Psoas muscle (tissue), 8 donors: Measurements from ENCODE around the gene PCDHGB4. TPM values are rescaled to one million over a fixed set of nuclear protein-coding genes. Genes with fewer than 3 reads are reported as not detected.
A peak's percentile ranks its signal among the peaks of the same experiment; 100 is the strongest.
"Not testable (repeated sequence)": the region's sequence is repeated elsewhere in the genome, so short reads cannot be mapped to it uniquely, and the experiment has no call there.

Source experiments
- ATAC-seq, 4 donors: fragments of 200-7000 bp; cut with Tn5 transposase; one replicate each; pipeline ENCODE4 v1.9.1; 2020; ENCODE audit warnings: moderate library complexity in 3 of 4, mild to moderate bottlenecking in 2 of 4
- DNase-seq, 2 donors: peaks; one replicate each; pipeline ENCODE4 v3.0.0-alpha.2; 2020
- H3K27ac ChIP-seq: fragments of 200-600 bp; one replicate; pipeline ENCODE4 v1.8.0; 2022
- H3K27me3 ChIP-seq, 3 donors: fragments of 200-600 bp in 1 of 3; one replicate each; pipeline versions ENCODE4 v1.6.1 to v1.8.0; 2013 to 2022; ENCODE audit warnings: low read length in 2 of 3, mild to moderate bottlenecking in 2 of 3, moderate library complexity in 1 of 3; ENCODE audit not compliant: insufficient read depth in 3 of 3
- H3K36me3 ChIP-seq, 2 donors: fragments of 200-600 bp in 1 of 2; one replicate each; pipeline versions ENCODE4 v1.6.1 to v1.8.0; 2013 to 2022; ENCODE audit warnings: low read depth in 1 of 2, mild to moderate bottlenecking in 1 of 2, moderate library complexity in 1 of 2; ENCODE audit not compliant: insufficient read depth in 1 of 2
- H3K4me1 ChIP-seq: fragments of 200-600 bp; one replicate; pipeline ENCODE4 v1.8.0; 2022
- H3K4me3 ChIP-seq: fragments of 200-600 bp; one replicate; pipeline ENCODE4 v1.8.0; 2022; ENCODE audit warnings: mild to moderate bottlenecking
- H3K9me3 ChIP-seq: fragments of 200-600 bp; one replicate; pipeline ENCODE4 v1.8.0; 2022
- WGBS, 3 donors: extraction: QIAGEN DNeasy Blood & Tissue Kit; methylation state at CpG; one replicate each; pipeline versions ENCODE4 v1.1.6 to v1.1.7; 2013; 5-methylcytosine and 5-hydroxymethylcytosine counted together
- intact Hi-C, 2 donors: fragments of 100-400 bp; cut with DNase I; formaldehyde crosslinking; loops; one replicate each; pipeline versions ENCODE4 v1.11.0 to v1.14.2; 2022
- long read RNA-seq, 2 donors: library from polyadenylated mRNA; unstranded; transcript quantifications; one replicate each; pipeline ENCODE4 v2.0.0, GENCODE V29; 2021
- polyA plus RNA-seq, 3 donors: library from polyadenylated mRNA; stranded (reverse); fragments of 200-250 nt; gene quantifications; one replicate each; pipeline ENCODE4 v1.2.3, GENCODE V29; 2013
- total RNA-seq, 4 donors: library from RNA; stranded (reverse); fragmentation: NEBNext Ultra II Directional in 2 of 4; extraction: Animal tissue kit (Norgen Biotek cat#: 25700) in 2 of 4; gene quantifications; one replicate each; pipeline versions ENCODE4 v1.2.1 to v1.2.4, GENCODE V29; 2021 to 2023
- TF ChIP-seq, protein P1 (sequence below): fragments of 200-600 bp; IDR thresholded peaks from one replicate; pipeline ENCODE4 v1.8.0; 2022; ENCODE audit warnings: antibody characterized with exemption
- donor health status: healthy with polysubstance abuse.
- donor health status: DM: no; HTN: no; CAD: no; lungs with moderate emphysema.
- donor health status: Bipolar disorder and iron deficiency.
- donor health status: healthy.
- donor health status: DM: yes; HTN: yes; CAD: no.
- donor health status: DM: no; HTN: no; CAD: no.
- donor health status: DM: no; HTN: no; CAD: no.
- donor health status: DM: yes; HTN: yes; CAD: no.

Gene PCDHGB4
- 1 to 10 TPM in 3 of 4 donors, under 1 TPM in 1; 0.99 to 3.0 (median 2.0) TPM for total RNA-seq
- under 1 TPM; 0.24 to 0.52 (median 0.49) TPM for polyA plus RNA-seq
- long read RNA-seq, donor 1 = 0 reads
- long read RNA-seq, donor 2 = 0 reads

DNA sequence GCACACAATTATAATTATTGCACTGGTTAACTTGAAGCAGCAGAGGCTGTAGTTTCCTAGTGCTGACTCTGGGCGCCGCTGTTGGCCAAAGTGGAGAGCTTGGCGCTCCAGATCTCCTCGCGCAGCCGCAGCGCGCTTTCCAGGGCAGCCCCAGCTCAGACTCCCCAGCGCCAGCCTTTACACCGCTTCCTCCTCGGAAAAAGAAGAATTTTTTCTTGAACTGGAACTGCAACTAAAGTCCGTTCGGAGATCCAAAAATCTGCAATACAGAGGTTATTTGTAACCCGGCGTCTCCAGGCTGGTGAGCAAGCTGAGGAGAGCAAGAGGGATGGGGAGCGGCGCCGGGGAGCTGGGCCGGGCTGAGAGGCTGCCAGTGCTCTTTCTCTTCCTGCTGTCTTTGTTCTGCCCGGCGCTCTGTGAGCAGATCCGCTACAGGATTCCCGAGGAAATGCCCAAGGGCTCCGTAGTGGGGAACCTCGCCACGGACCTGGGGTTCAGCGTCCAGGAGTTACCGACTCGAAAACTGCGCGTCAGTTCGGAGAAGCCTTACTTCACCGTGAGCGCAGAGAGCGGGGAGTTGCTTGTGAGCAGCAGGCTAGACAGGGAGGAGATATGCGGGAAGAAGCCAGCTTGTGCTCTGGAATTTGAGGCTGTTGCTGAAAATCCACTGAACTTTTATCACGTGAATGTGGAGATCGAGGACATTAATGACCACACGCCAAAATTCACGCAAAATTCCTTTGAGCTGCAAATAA is at the start of gene PCDHGB4:
Gene PCDHGB4, plus strand, starts transcription at position 142 of the 755 bp plus-strand sequence. Its CDS starts 187 bp downstream, at position 329.
- DNase-seq (peak; percentile 40 to 73), ATAC-seq (peak; percentile 86 to 94 (median 90))
- Histone ChIP-seq H3K4me3 (peak within 1 kb of the TSS; percentile 55), H3K27me3 (peaks cover 0 to 40% (median 12%) of the 10 kb centered on the region in 3 donors)
- H3K36me3 ChIP-seq, H3K9me3 ChIP-seq, H3K4me1 ChIP-seq, intact Hi-C loops, H3K27ac ChIP-seq: not testable (repeated sequence)
- WGBS, 3 donors = 6 to 13% (median 12%) methylated on average over 20 to 21 of the region's 40 CpGs
- TF ChIP-seq, protein P1, sequence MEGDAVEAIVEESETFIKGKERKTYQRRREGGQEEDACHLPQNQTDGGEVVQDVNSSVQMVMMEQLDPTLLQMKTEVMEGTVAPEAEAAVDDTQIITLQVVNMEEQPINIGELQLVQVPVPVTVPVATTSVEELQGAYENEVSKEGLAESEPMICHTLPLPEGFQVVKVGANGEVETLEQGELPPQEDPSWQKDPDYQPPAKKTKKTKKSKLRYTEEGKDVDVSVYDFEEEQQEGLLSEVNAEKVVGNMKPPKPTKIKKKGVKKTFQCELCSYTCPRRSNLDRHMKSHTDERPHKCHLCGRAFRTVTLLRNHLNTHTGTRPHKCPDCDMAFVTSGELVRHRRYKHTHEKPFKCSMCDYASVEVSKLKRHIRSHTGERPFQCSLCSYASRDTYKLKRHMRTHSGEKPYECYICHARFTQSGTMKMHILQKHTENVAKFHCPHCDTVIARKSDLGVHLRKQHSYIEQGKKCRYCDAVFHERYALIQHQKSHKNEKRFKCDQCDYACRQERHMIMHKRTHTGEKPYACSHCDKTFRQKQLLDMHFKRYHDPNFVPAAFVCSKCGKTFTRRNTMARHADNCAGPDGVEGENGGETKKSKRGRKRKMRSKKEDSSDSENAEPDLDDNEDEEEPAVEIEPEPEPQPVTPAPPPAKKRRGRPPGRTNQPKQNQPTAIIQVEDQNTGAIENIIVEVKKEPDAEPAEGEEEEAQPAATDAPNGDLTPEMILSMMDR = peak; percentile 54

DNA sequence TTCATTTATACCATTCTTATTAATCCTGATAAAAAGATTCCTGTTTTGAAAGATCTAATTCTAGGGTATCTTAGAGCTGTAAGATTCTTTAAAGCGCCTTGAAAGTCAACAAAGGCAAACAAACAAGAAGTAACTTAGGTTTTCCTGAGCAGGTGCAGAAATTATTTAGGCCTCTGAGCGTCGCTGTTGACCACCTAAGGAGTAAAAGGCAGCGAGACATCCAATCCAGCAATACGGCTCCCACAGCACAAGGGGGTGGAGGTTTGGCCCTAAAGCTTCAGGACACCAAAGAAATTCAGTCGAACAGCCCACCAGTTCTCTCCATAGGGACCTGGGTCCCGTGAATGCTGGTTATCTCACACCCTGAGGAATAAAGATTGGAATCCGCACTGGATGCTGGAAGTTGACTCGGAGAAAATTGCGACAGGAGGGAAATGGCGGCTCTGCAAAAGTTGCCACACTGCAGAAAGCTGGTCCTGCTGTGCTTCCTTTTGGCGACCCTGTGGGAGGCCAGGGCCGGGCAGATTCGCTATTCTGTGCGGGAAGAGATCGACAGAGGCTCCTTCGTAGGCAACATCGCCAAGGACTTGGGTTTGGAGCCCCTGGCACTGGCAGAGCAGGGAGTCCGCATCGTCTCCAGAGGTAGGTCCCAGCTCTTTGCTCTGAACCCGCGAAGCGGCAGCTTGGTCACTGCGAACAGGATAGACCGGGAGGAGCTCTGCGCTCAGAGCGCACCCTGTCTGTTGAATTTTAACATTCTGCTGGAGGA is 48.8 kb upstream of the PCDHGB4 start, which contains the start of gene PCDHGA2:
Gene PCDHGA2, plus strand, starts transcription at position 223 of the 769 bp plus-strand sequence.
- TF ChIP-seq, protein P1 = peak; percentile 39
- ATAC-seq = peak; percentile 77 to 82 (median 80)
- DNase-seq = no peak
- 9 to 12% (median 10%) methylated on average over 27 of the region's 27 CpGs for WGBS, 3 donors
- Histone ChIP-seq H3K9me3 (peaks cover 23% of the 10 kb centered on the region), H3K27me3 (peaks cover 0 to 33% (median 9%) of the 10 kb centered on the region in 3 donors), H3K4me3 (peak within 1 kb of the TSS; percentile 60), H3K36me3 (no peaks in the 10 kb centered on the region), H3K27ac (peak within 1 kb of the TSS; percentile 64), H3K4me1 (no peaks in the 10 kb centered on the region)
- intact Hi-C loops = loop anchor here in 1 of 2 donors (5.0 kb wide), 1 partner anchor 224 kb away; no protein-coding TSS in a partner anchor

DNA sequence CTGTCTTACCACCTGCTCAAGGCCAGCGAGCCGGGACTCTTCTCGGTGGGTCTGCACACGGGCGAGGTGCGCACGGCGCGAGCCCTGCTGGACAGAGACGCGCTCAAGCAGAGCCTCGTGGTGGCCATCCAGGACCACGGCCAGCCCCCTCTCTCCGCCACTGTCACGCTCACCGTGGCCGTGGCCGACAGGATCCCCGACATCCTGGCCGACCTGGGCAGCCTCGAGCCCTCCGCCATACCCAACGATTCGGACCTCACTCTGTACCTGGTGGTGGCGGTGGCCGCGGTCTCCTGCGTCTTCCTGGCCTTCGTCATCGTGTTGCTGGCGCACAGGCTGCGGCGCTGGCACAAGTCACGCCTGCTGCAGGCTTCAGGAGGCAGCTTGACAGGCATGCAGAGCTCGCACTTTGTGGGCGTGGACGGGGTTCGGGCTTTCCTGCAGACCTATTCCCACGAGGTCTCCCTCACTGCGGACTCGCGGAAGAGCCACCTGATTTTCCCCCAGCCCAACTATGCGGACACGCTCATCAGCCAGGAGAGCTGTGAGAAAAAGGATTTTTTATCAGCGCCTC is 46.6 kb upstream of the PCDHGB4 start:
- ATAC-seq, H3K27ac ChIP-seq, H3K36me3 ChIP-seq, DNase-seq, H3K4me1 ChIP-seq, intact Hi-C loops: not testable (repeated sequence)
- 47 to 61% (median 58%) methylated on average over 29 to 44 of the region's 45 CpGs for WGBS, 3 donors
- H3K4me3 ChIP-seq = peak overlapping the region; percentile 40
- H3K27me3 ChIP-seq = peaks cover 0 to 29% (median 16%) of the 10 kb centered on the region in 3 donors
- H3K9me3 ChIP-seq = peaks cover 29% of the 10 kb centered on the region

DNA sequence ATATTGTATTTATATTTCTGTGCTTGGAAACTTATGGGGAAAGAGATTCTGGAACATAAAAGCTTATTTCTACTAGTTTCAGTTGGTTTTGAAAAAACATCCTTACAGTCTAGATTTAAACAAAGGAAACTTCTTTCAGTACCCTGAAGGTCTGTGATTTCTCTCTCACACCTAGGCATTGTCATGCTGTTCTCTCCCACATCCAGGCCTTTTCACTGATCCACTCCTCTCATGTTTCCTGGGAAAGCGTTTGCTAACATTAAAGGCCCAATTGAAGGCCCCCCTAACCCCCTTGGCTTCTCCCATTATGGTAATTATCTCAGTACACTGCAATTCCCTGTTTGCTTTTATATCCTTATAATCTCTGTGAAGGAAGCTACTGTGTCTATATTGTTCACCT is 44.7 kb upstream of the PCDHGB4 start:
- DNase-seq (no peak), ATAC-seq (no peak)
- H3K36me3 ChIP-seq = no peaks in the 10 kb centered on the region
- no peaks in the 10 kb centered on the region for H3K4me1 ChIP-seq
- TF ChIP-seq, protein P1 = no peak
- 13 to 19% (median 18%) methylated on average over 1 of the region's 1 CpG for WGBS, 3 donors
- no peak overlapping the region for H3K4me3 ChIP-seq
- intact Hi-C loops = no loop called here
- H3K9me3 ChIP-seq = peaks cover 23% of the 10 kb centered on the region
- peaks cover 0 to 28% (median 18%) of the 10 kb centered on the region in 3 donors for H3K27me3 ChIP-seq
- H3K27ac ChIP-seq = no peak overlapping the region
